ENCODE data around the gene AREG. TPM values are rescaled to one million over a fixed set of nuclear protein-coding genes. Genes with fewer than 3 reads are reported as not detected.
A peak's percentile ranks its signal among the peaks of the same experiment; 100 is the strongest.

Gene AREG
- total and polyA plus RNA-seq, 2 of the 4 experiments (the other 2 are of a cell fraction), result 0.17 to 0.18 TPM

- peak overlapping the region; percentile 5; the same call in 1 of the 2 replicates for H4K5ac ChIP-seq (ENCODE audit: low read depth, low read length)
- no peaks in the 10 kb centered on the region for H3K9me3 ChIP-seq (ENCODE audit: control insufficient read depth, insufficient read depth, low read length)
- no peaks in the 10 kb centered on the region for H3K27me3 ChIP-seq (ENCODE audit: control insufficient read depth, insufficient read depth, low read length)
- H2AFZ ChIP-seq (replicated peaks; ENCODE audit: low read length, poor library complexity), result no peak overlapping the region
- H2BK15ac ChIP-seq (ENCODE audit: low read depth, low read length), result peak overlapping the region; percentile 91; the same call in 2 of the 3 replicates
- H3K36me3 ChIP-seq (ENCODE audit: control insufficient read depth, insufficient read depth, low read length), result peaks cover 2% of the 10 kb centered on the region; the same call in 1 of the 2 replicates
- H3K4me1 ChIP-seq (ENCODE audit: control insufficient read depth, insufficient read depth, low read length), result peaks cover 3% of the 10 kb centered on the region; the same call in 1 of the 2 replicates
- H3K14ac ChIP-seq (replicated peaks; ENCODE audit: low read depth, low read length), result peak overlapping the region; percentile 58
- peak overlapping the region; percentile 42; the same call in 1 of the 2 replicates for H3K4ac ChIP-seq (ENCODE audit: low read depth, low read length)
- H3K4me3 ChIP-seq (ENCODE audit: insufficient read depth, low read depth, low read length), result no peak overlapping the region
- peak overlapping the region; percentile 60 for H2BK120ac ChIP-seq (ENCODE audit: low read depth, low read length)
- dilution Hi-C loops (cut with HindIII; ENCODE audit: low sequenced_read_pairs, unreplicated experiment), result no loop called here
- no peak for ATAC-seq (ENCODE audit: low read depth)
- H2AK5ac ChIP-seq (ENCODE audit: low read depth, low read length), result peak overlapping the region; percentile 70; the same call in 1 of the 2 replicates
- intact Hi-C loops (cut with micrococcal nuclease), result loop anchor here (10.0 kb wide), 1 partner anchor 227 kb away; no protein-coding TSS in a partner anchor
- H3K18ac ChIP-seq (ENCODE audit: low read depth, low read length), result peak overlapping the region; percentile 61
- 0 out of 2 replicates have a peak overlapping the region, but pooled peaks have one; percentile 41 for H3K23ac ChIP-seq (ENCODE audit: low read depth, low read length)
- no peak overlapping the region for H2AK9ac ChIP-seq (replicated peaks; ENCODE audit: low read depth, low read length, poor library complexity)
- no peak overlapping the region for H3K56ac ChIP-seq (ENCODE audit: extremely low read depth, insufficient read depth, low read length)
- no CpG with 5 or more reads among the region's 5 CpGs for WGBS, 2 experiments (ENCODE audit: extremely low coverage in 2 of 2, insufficient read length in 1 of 2)
- CTCF ChIA-PET, result interaction anchor here (0.7 kb wide), 1 partner anchor 69 kb away, joined by 3 read pairs; no protein-coding TSS in a partner anchor
- peaks cover 0 to 3% of the 10 kb centered on the region in 2 experiments; a peak in 1 of 4 replicates for H3K79me1 ChIP-seq (ENCODE audit: low read depth in 1 of 2, low read length in 2 of 2)
- no peak overlapping the region for H4K91ac ChIP-seq (ENCODE audit: insufficient read depth, low read depth, low read length)
- peak overlapping the region; percentile 30; the same call in 1 of the 2 replicates for H2BK20ac ChIP-seq (ENCODE audit: low read depth, low read length)
- POLR2A ChIA-PET (ENCODE audit: unreplicated experiment), result no interaction called here
- DNase-seq, result no peak
- in situ Hi-C loops (cut with MboI; ENCODE audit: low sequenced_read_pairs), result no loop called here
- no peaks in the 10 kb centered on the region for H4K20me1 ChIP-seq (ENCODE audit: insufficient read depth, low read length)
- TF ChIP-seq CTCF (conservative IDR thresholded peaks at IDR 0.05; ENCODE audit: low read depth, low read length), result no peak
- no peak for TF ChIP-seq MAFK (IDR thresholded peaks at IDR 0.05; ENCODE audit: low read depth, low read length)
- no peak overlapping the region for H3K9ac ChIP-seq (ENCODE audit: low read depth, low read length)
- H2BK5ac ChIP-seq (ENCODE audit: low read depth, low read length, poor library complexity, severe bottlenecking), result no peak overlapping the region
- H3K9me1 ChIP-seq (ENCODE audit: insufficient read depth, low read length), result peaks cover 5% of the 10 kb centered on the region; the same call in 1 of the 2 replicates
- H4K8ac ChIP-seq (ENCODE audit: low read depth in 2 of 2, low read length in 2 of 2), result peak overlapping the region in 1 of 2 experiments; percentile 43; a peak in 2 of 4 replicates
- peak overlapping the region; percentile 6; the same call in 1 of the 2 replicates for H3K4me2 ChIP-seq (ENCODE audit: low read depth, low read length)
- H3K27ac ChIP-seq (ENCODE audit: insufficient read depth, low read length), result no peak overlapping the region; the same call in 1 of the 2 replicates
- BruUV-seq (replicated peaks), result no TSS peak
Measured at GRCh38 chr4:74447636-74448233, 2.8 kb downstream of the AREG start.

All from IMR-90 (cell line).